ENCODE data around the gene CHPF. TPM values are rescaled to one million over a fixed set of nuclear protein-coding genes. Genes with fewer than 3 reads are reported as not detected.

The CHPF gene
- total and polyA plus RNA-seq, 7 donors: 8.4 to 14.2 (median 12.6) TPM

- 50 to 66% (median 62%) methylated on average over 10 to 11 of the region's 11 CpGs for WGBS, 3 donors
- Histone ChIP-seq H3K9me3 (no peaks in the 10 kb centered on the region), H3K4me1 (no peaks in the 10 kb centered on the region), H3K27me3 (ENCODE audit: insufficient read depth in 3 of 3, low read length in 2 of 3) (peaks cover 0 to 40% (median 10%) of the 10 kb centered on the region in 3 donors), H3K4me3 (no peak overlapping the region), H3K36me3 (ENCODE audit: insufficient read depth in 1 of 2, low read depth in 1 of 2) (no peaks in the 10 kb centered on the region), H3K27ac (no peak overlapping the region)
- ATAC-seq (no peak), DNase-seq (no peak)
- intact Hi-C loops (cut with DNase I): loop anchor here in 1 of 2 donors (1.0 to 5.0 kb wide), 2 partner anchors 49 to 123 kb away; no protein-coding TSS in a partner anchor
- no peak for TF ChIP-seq CTCF (IDR thresholded peaks at IDR 0.05)
Measured at GRCh38 chr2:219526320-219527075, 17.1 kb downstream of the CHPF start.

DNA sequence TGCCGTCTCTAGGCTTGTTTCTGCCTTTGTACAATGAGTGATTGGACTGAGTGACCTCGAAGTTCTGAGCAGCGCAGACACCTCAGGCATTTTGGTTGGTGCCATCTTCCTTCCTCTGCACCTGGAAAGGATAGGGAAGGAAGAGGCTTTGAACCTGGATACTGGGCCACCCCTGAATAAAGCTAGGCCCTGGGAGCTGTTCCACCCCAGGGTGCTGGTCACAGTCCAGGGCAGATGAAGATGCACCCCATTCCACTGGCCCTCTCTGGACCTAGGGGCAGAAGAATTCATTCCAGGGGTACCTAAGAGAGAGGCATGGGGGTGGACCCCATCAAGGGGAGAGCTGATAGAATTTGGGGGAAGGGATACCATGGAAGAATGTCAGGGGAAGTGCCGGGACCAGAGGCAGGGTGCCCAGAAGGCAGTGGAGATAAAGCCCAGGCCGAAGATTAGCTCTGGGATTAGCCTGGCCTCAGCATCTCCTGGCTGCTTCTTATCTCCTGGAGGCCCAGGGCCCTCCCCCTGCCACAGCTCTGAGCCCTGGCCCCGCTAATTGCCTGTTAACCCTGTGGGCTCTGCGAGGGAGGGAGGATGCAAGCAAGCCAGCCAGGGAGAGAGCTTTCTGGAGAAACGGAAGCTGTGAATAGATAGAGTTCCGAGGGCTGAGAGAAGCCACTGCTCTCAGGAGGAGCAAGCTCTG is 17.9 kb downstream of the CHPF start:
- no peak overlapping the region for H3K4me3 ChIP-seq
- intact Hi-C loops (cut with DNase I): loop anchor here in 1 of 2 donors (5.0 kb wide), 1 partner anchor 48 kb away; no protein-coding TSS in a partner anchor
- ATAC-seq (no peak), DNase-seq (no peak)
- WGBS, 3 donors: 73 to 77% (median 77%) methylated on average over 9 of the region's 9 CpGs
- H3K27me3 ChIP-seq (ENCODE audit: insufficient read depth in 3 of 3, low read length in 2 of 3): peaks cover 0 to 41% (median 10%) of the 10 kb centered on the region in 3 donors
- no peak overlapping the region for H3K27ac ChIP-seq
- H3K4me1 ChIP-seq: no peaks in the 10 kb centered on the region
- TF ChIP-seq CTCF (IDR thresholded peaks at IDR 0.05): no peak
- H3K36me3 ChIP-seq (ENCODE audit: insufficient read depth in 1 of 2, low read depth in 1 of 2): no peaks in the 10 kb centered on the region
- no peaks in the 10 kb centered on the region for H3K9me3 ChIP-seq

- no peak for TF ChIP-seq CTCF (IDR thresholded peaks at IDR 0.05)
- WGBS, 3 donors: 91 to 95% (median 94%) methylated on average over 2 of the region's 2 CpGs
- H3K36me3 ChIP-seq (ENCODE audit: insufficient read depth in 1 of 2, low read depth in 1 of 2): no peaks in the 10 kb centered on the region
- DNase-seq (no peak), ATAC-seq (no peak)
- no peak overlapping the region for H3K4me3 ChIP-seq
- intact Hi-C loops (cut with DNase I): loop anchor here (5.0 kb wide), 2 partner anchors 48 to 58 kb away; no protein-coding TSS in a partner anchor
- H3K4me1 ChIP-seq: no peaks in the 10 kb centered on the region
- H3K9me3 ChIP-seq: no peaks in the 10 kb centered on the region
- no peak overlapping the region for H3K27ac ChIP-seq
- peaks cover 0 to 41% (median 10%) of the 10 kb centered on the region in 3 donors for H3K27me3 ChIP-seq (ENCODE audit: insufficient read depth in 3 of 3, low read length in 2 of 3)
Measured at GRCh38 chr2:219524817-219525216, 18.8 kb downstream of the CHPF start.

DNA sequence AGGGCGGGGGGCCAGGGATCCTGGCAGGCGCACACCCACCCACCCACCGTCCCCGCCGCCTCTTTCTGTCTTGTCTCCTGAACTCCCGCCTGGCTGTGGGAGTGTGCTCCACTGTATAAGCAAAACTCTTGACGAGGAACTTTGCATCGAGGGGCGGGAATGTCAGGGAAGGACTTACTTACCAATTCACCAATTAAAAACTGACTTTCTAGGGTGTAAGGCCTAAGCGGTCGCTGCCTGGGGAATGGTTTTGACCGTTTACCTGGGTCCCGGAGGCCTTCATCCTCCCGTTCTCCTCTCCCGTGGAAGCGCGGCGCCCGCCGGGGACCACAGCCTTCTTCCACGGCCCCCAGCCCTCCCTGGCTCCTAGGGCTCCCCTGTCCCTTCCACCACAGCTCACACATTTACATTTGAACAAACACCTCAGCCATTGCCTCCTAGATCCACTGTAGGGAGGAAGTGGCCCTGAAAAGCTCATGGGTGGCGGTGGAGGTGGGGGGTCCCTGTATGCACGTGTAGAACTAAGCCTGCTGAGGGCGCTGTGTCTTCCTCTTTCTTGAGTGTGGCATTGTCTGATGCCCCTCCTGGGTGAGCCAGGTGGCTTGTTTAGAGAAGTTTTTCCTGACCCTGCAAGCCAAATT is 20.5 kb downstream of the CHPF start:
- no peak for TF ChIP-seq CTCF (IDR thresholded peaks at IDR 0.05)
- no peak for DNase-seq
- WGBS, 3 donors: 49 to 59% (median 54%) methylated on average over 24 of the region's 24 CpGs
- H3K27me3 ChIP-seq (ENCODE audit: insufficient read depth in 3 of 3, low read length in 2 of 3): peaks cover 0 to 29% (median 10%) of the 10 kb centered on the region in 3 donors
- peak overlapping the region; percentile 34 for H3K4me3 ChIP-seq
- no peak overlapping the region for H3K27ac ChIP-seq
- ATAC-seq: no peak
- H3K4me1 ChIP-seq: no peaks in the 10 kb centered on the region
- no peaks in the 10 kb centered on the region for H3K9me3 ChIP-seq
- no peaks in the 10 kb centered on the region for H3K36me3 ChIP-seq (ENCODE audit: insufficient read depth in 1 of 2, low read depth in 1 of 2)
- intact Hi-C loops (cut with DNase I): loop anchor here in 1 of 2 donors (5.0 kb wide), 1 partner anchor 56 kb away; no protein-coding TSS in a partner anchor
